ENCODE data around the gene GMPR.

GMPR gene

GRCh38 chr6:16324184-16324583 is 85.8 kb downstream of the GMPR start:
- Histone ChIP-seq H3K27ac (no peak overlapping the region), H3K4me3 (no peak overlapping the region)
- TF ChIP-seq CTCF (IDR thresholded peaks at IDR 0.05) = no peak
- no peak for DNase-seq (ENCODE audit: low spot score)

- DNase-seq (ENCODE audit: low spot score) = no peak
Measured at GRCh38 chr6:16324606-16325225, 86.3 kb downstream of the GMPR start.

GRCh38 chr6:16326531-16326930 is 88.1 kb downstream of the GMPR start:
- no peak for TF ChIP-seq CTCF (IDR thresholded peaks at IDR 0.05)
- H3K27ac ChIP-seq = no peak overlapping the region
- no peak overlapping the region for H3K4me3 ChIP-seq
- no peak for DNase-seq (ENCODE audit: low spot score)

More at GRCh38 chr6:16324606-16325225, 86.3 kb downstream of the GMPR start:
- no peak for TF ChIP-seq CTCF (IDR thresholded peaks at IDR 0.05)
- Histone ChIP-seq H3K4me3 (no peak overlapping the region), H3K27ac (no peak overlapping the region)

GRCh38 chr6:16326971-16327776 is 88.8 kb downstream of the GMPR start:
- DNase-seq (ENCODE audit: low spot score) = no peak
- no peak overlapping the region for H3K4me3 ChIP-seq
- no peak for TF ChIP-seq CTCF (IDR thresholded peaks at IDR 0.05)
- no peak overlapping the region for H3K27ac ChIP-seq

- no peak overlapping the region for H3K4me3 ChIP-seq
- TF ChIP-seq CTCF (IDR thresholded peaks at IDR 0.05) = no peak
- DNase-seq (ENCODE audit: low spot score) = no peak
- no peak overlapping the region for H3K27ac ChIP-seq
Measured at GRCh38 chr6:16327777-16328325, 89.5 kb downstream of the GMPR start.

GRCh38 chr6:16329233-16329632 is 90.8 kb downstream of the GMPR start:
- DNase-seq (ENCODE audit: low spot score) = no peak
- no peak overlapping the region for H3K27ac ChIP-seq
- no peak overlapping the region for H3K4me3 ChIP-seq
- no peak for TF ChIP-seq CTCF (IDR thresholded peaks at IDR 0.05)
